Liver (tissue), 3 donors: Measurements from ENCODE around the gene SPHK1.

ENCODE experiments used
- GABPA ChIP-seq, 2 donors: IDR thresholded peaks in 1 of 2; conservative IDR thresholded peaks in 1 of 2; 2 replicates each; pipeline ENCODE4 v1.6.1; 2016; ENCODE audit warnings: antibody characterized with exemption in 2 of 2, mild to moderate bottlenecking in 1 of 2, moderate library complexity in 1 of 2
- JUND ChIP-seq, 2 donors: IDR thresholded peaks; 2 replicates each; pipeline ENCODE4 v1.6.1; 2016; ENCODE audit warnings: antibody characterized with exemption in 2 of 2
- TF ChIP-seq, protein P1 (sequence below): fragments of 150-350 bp; IDR thresholded peaks from 2 replicates; pipeline ENCODE4 v1.5.1; 2017; ENCODE audit warnings: improper control_type of control experiment, low read depth, low read length; ENCODE audit not compliant: missing input control
- donor health status: healthy.
- donor health status: healthy.

GRCh38 chr17:76353004-76353598 lies 31.3 kb upstream of the SPHK1 start:
- TF ChIP-seq, protein P1, sequence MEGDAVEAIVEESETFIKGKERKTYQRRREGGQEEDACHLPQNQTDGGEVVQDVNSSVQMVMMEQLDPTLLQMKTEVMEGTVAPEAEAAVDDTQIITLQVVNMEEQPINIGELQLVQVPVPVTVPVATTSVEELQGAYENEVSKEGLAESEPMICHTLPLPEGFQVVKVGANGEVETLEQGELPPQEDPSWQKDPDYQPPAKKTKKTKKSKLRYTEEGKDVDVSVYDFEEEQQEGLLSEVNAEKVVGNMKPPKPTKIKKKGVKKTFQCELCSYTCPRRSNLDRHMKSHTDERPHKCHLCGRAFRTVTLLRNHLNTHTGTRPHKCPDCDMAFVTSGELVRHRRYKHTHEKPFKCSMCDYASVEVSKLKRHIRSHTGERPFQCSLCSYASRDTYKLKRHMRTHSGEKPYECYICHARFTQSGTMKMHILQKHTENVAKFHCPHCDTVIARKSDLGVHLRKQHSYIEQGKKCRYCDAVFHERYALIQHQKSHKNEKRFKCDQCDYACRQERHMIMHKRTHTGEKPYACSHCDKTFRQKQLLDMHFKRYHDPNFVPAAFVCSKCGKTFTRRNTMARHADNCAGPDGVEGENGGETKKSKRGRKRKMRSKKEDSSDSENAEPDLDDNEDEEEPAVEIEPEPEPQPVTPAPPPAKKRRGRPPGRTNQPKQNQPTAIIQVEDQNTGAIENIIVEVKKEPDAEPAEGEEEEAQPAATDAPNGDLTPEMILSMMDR = no peak
- TF ChIP-seq JUND (IDR thresholded peaks at IDR 0.05) = no peak
- TF ChIP-seq GABPA (IDR thresholded peaks at IDR 0.05 in 1 of 2, conservative IDR thresholded peaks at IDR 0.05 in 1 of 2) = no peak
